ENCODE measurements around the gene UST.
"Not testable (repeated sequence)": the region's sequence is repeated elsewhere in the genome, so short reads cannot be mapped to it uniquely, and the experiment has no call there.

Gene UST

GRCh38 chr6:148768646-148769270, 21.9 kb downstream of the UST start:
- no peak for DNase-seq

GRCh38 chr6:148769304-148769968, 22.6 kb downstream of the UST start:
- DNase-seq: no peak

GRCh38 chr6:148770408-148771211, 23.8 kb downstream of the UST start:
- DNase-seq: no peak

GRCh38 chr6:148771212-148771601, 24.4 kb downstream of the UST start:
- DNase-seq: no peak

- DNase-seq: peak; percentile 27
Observed at GRCh38 chr6:148771896-148772554, 25.2 kb downstream of the UST start.

- no peak for DNase-seq
Observed at GRCh38 chr6:148775161-148775560, 28.3 kb downstream of the UST start.

GRCh38 chr6:148776321-148777308, 29.8 kb downstream of the UST start:
- DNase-seq: no peak

GRCh38 chr6:148779142-148779562, 32.3 kb downstream of the UST start:
- DNase-seq: no peak

- DNase-seq: not testable (repeated sequence)
Observed at GRCh38 chr6:148780423-148780822, 33.6 kb downstream of the UST start.

GRCh38 chr6:148780918-148781436, 34.1 kb downstream of the UST start:
- no peak for DNase-seq

- no peak for DNase-seq
Observed at GRCh38 chr6:148789948-148790347, 43.1 kb downstream of the UST start.

- no peak for DNase-seq
Observed at GRCh38 chr6:148790404-148790803, 43.6 kb downstream of the UST start.

- no peak for DNase-seq
Observed at GRCh38 chr6:148790817-148791216, 44.0 kb downstream of the UST start.

GRCh38 chr6:148791372-148791771, 44.5 kb downstream of the UST start:
- DNase-seq: no peak

GRCh38 chr6:148793721-148794120, 46.9 kb downstream of the UST start:
- no peak for DNase-seq

GRCh38 chr6:148794797-148795196, 48.0 kb downstream of the UST start:
- no peak for DNase-seq

- DNase-seq: no peak
Observed at GRCh38 chr6:148795563-148795962, 48.7 kb downstream of the UST start.

- no peak for DNase-seq
Observed at GRCh38 chr6:148799647-148800046, 52.8 kb downstream of the UST start.

GRCh38 chr6:148800536-148800935, 53.7 kb downstream of the UST start:
- DNase-seq: no peak

- DNase-seq: no peak
Observed at GRCh38 chr6:148803979-148804378, 57.1 kb downstream of the UST start.

- DNase-seq: no peak
Observed at GRCh38 chr6:148805777-148806176, 58.9 kb downstream of the UST start.

- DNase-seq: no peak
Observed at GRCh38 chr6:148807784-148808183, 61.0 kb downstream of the UST start.
